Lung microvascular endothelial cell (primary cell): ENCODE measurements around the gene CDK15. TPM values are rescaled to one million over a fixed set of nuclear protein-coding genes. Genes with fewer than 3 reads are reported as not detected.

Experiments
- DNase-seq, 2 donors: peaks; one replicate each; pipeline versions ENCODE4 v3.0.0 to v3.0.0-alpha.2; 2010; ENCODE audit warnings: low read depth in 2 of 2
- total RNA-seq: library from RNA; depleted of rRNA; stranded (reverse); fragments of >200 nt; gene quantifications from 2 replicates; pipeline ENCODE4 v1.2.1, GENCODE V29; 2014

CDK15 gene
- total RNA-seq, 1 donor from 2014 or later = not detected

DNA sequence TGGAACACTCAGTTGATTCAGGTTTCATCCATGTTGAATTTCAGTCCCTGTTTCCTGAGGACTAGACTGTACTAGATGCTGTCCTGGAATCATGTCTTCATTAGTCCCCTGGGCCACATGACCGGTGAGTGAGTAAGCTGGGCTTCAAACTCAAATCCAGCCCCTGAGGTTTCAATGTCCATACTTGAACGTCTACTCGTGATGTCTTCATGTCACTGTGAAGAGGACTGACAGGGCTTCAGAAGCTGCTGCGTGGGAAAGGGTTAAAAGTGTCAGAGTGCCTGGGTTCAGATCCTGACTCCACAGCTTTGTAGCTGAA, 101.2 kb downstream of the CDK15 start:
- no peak for DNase-seq

GRCh38 chr2:201908901-201909300, 102.6 kb downstream of the CDK15 start:
- no peak for DNase-seq

GRCh38 chr2:201909348-201909747, 103.0 kb downstream of the CDK15 start:
- DNase-seq = no peak

DNA sequence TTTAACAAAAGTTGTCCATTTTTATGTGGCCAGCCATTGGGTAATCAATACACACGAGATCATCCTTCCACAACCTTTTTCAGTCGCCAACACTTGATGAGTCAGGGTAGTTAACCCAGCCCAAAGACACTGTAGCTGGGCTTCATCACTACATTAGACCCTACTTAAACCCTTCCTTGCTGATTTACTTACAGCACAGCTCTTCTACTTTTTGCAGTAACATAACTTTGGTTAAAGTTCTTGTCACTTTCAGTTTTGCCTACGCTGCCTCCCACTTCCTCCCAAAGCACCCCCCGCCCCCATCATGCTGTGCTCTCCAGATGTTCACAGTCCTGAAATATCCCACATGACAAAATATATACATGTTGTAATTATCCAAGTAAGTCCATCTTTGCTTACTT, 103.6 kb downstream of the CDK15 start:
- no peak for DNase-seq

- DNase-seq = no peak
Measured at GRCh38 chr2:201911372-201911771, 105.0 kb downstream of the CDK15 start.

- no peak for DNase-seq
Measured at GRCh38 chr2:201913201-201913600, 106.9 kb downstream of the CDK15 start.

DNA sequence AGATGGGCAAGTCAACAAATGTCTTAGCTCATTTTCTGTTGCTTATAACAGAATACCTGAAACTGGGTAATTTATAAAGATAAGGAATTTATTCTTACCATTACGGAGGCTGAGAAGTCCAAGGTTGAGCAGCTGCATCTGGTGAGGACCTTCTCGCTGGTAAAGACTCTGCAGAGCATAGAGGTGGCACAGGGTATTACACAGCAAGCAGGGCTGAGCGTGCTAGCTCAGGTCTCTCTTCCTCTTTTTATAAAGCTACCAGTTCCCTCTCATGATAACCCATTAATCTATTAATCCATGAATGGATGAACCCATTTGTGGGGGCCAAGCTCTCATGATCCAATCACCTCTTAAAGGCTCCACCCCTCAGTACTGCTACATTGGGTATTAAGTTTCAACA, 109.1 kb downstream of the CDK15 start:
- DNase-seq = no peak

GRCh38 chr2:201916565-201916964, 110.2 kb downstream of the CDK15 start:
- DNase-seq = no peak

- DNase-seq = no peak
Measured at GRCh38 chr2:201918616-201919307, 112.4 kb downstream of the CDK15 start.

DNA sequence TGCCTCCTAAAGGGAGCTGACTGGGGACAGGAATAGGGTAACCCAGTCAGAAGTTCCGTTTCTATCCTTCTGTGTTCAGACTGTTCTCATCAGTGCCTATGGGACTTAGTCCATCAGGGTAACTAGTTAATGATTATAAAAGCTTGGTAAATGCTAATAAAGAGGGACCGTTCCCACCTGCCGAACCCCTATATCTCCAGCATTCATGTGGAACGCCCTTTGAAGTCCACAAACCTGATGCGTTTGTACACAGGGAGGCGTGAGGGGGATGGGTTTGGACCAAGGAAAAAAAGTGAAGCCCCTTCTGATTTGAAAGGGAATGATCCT, 112.9 kb downstream of the CDK15 start:
- DNase-seq = no peak

DNA sequence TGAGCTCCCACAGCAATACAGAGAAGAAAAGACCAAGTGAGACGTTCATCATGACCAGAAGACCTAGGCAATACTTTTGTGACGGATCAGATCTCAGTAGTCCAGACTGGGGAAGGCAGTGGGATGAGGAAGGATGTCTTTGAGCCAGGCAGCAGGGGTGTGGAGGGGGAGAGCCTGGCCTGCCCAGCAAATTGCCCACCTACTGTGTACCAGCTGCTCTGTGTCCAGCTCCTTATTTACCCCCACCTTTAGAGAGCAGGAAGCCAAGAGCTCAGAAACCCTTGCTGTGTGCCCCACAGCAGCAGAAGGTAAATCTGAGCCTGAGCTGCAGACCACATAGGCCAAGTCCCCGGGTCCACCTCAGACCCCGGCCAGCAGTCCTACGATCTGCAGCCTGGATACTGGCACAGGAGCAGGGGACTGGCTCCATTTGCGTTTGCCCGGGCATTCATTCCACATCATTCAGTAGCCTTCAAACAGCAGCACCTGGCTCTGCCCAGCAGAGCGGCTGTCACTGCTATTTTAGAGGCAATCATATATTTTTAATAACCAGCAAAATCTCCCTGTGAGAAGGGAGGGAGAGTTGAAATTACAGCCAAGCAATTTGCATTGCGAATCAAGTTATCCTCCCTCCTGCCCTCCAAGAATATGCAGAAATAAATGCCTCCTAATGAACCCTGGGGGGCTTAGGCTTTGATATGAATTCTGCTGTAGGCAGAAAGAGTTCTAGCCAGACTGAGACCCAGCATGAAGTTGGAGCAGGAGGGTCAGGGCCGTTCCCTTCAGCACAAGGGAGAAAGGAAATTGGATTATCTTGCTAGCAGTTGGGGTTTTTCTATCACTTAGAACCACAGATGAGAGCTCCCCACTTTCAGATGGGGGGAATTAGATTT, 117.3 kb downstream of the CDK15 start:
- DNase-seq = no peak

GRCh38 chr2:201924453-201924852, 118.1 kb downstream of the CDK15 start:
- DNase-seq = no peak

GRCh38 chr2:201925056-201925455, 118.7 kb downstream of the CDK15 start:
- DNase-seq = no peak

DNA sequence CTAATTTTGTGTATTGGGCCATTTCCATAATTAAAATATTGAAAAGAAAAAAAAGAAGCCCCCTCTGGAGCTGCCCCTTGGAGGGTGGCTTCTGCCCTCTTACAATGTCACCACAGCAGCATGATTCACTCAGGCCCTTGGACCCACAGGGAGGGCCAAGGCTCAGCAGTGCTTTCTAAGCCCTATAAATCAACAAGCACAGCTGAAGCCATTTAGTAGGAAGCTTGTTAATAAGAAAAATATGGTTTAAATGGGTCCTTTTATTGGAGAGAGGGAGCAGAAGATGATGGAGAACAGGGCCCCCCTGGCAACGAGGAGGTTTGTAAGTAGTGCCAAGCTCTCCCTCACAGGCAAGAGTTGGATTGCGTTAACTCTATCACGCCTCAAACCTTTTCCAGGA, 119.7 kb downstream of the CDK15 start:
- no peak for DNase-seq

- DNase-seq = no peak
Measured at GRCh38 chr2:201928363-201928762, 122.0 kb downstream of the CDK15 start.

DNA sequence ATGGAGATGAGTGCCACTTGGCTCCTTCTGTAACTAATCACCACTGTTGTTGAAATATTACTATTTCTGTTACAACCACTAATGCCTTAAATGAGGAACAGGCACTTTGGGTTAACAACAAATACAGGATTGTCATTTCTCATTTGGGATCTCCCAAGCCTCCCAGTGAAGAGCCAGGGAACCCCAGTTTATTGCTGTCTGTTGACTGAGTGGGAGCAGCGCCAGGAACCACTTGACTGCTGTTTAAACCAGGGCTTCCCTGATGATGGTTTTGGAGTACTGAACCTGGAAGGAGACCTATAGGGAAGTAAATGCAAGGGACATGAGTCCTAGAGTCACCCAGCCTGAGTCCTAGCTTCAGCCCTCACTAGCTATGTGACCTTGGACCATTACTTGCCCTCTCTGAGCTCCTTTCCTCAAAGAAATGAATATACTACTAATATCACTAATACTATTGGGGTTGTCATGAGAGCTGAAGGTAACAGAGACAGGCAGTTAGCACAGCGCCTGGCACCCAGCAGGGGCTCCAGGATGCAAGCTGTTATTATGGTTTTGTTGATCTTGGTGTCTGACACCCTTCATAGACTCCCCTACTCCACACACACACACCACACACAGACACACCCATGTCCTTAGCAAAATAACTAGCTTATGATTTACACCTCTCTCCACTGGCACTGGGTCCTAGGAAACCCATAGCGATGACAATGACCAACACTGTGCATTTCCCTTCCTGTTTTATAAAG, 123.1 kb downstream of the CDK15 start:
- no peak for DNase-seq

GRCh38 chr2:201930043-201930442, 123.7 kb downstream of the CDK15 start:
- DNase-seq = no peak

- DNase-seq = no peak
Measured at GRCh38 chr2:201930831-201931230, 124.5 kb downstream of the CDK15 start.

- no peak for DNase-seq
Measured at GRCh38 chr2:201931475-201931874, 125.1 kb downstream of the CDK15 start.

- DNase-seq = no peak
Measured at GRCh38 chr2:201931951-201932350, 125.6 kb downstream of the CDK15 start.

- DNase-seq = no peak
Measured at GRCh38 chr2:201932511-201932910, 126.2 kb downstream of the CDK15 start.

- DNase-seq = no peak
Measured at GRCh38 chr2:201933792-201934237, 127.5 kb downstream of the CDK15 start.
